ENCODE results near the gene RIMBP2.

DNA sequence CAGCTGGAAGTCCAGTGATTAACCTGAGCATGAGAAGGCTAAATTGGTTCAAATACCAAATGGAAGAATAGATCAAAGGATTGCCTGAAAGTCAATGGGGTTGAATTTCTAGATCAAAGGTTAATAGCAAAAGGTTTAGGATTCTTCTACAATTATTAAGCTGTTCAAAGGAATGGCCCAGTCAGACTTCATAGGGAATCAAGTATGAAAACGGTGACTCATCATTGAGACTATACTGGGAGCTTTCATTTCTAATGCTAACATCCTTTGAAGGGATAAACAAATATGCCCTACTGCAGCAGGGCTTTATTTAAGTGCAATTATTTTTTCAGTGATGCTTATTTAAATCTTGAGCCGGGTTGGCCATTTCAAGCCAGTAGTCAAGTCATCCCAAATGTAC lies 152.8 kb downstream of the RIMBP2 start:
- TF ChIP-seq, protein P1, sequence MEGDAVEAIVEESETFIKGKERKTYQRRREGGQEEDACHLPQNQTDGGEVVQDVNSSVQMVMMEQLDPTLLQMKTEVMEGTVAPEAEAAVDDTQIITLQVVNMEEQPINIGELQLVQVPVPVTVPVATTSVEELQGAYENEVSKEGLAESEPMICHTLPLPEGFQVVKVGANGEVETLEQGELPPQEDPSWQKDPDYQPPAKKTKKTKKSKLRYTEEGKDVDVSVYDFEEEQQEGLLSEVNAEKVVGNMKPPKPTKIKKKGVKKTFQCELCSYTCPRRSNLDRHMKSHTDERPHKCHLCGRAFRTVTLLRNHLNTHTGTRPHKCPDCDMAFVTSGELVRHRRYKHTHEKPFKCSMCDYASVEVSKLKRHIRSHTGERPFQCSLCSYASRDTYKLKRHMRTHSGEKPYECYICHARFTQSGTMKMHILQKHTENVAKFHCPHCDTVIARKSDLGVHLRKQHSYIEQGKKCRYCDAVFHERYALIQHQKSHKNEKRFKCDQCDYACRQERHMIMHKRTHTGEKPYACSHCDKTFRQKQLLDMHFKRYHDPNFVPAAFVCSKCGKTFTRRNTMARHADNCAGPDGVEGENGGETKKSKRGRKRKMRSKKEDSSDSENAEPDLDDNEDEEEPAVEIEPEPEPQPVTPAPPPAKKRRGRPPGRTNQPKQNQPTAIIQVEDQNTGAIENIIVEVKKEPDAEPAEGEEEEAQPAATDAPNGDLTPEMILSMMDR (IDR thresholded peaks at IDR 0.05), result no peak
- no peak for TF ChIP-seq POLR2A (IDR thresholded peaks at IDR 0.05)
